SK-N-SH treated with all-trans-retinoic acid at 6 μM for 48 hours (cell line): ENCODE results near the gene SURF1.

ENCODE experiments used
- ARNTL ChIP-seq: fragments of 450-650 bp; formaldehyde crosslinking; IDR thresholded peaks from 2 replicates; pipeline ENCODE4 v1.5.0; 2020; ENCODE audit warnings: low read depth, mild to moderate bottlenecking, moderate library complexity, borderline replicate concordance
- BACH2 ChIP-seq: fragments of 250-450 bp; sonication (Bioruptor Pico); IDR thresholded peaks from 2 replicates; pipeline ENCODE4 v1.9.0; 2021; ENCODE audit warnings: mild to moderate bottlenecking, borderline replicate concordance
- CSDC2 ChIP-seq: fragments of 250-450 bp; sonication (Bioruptor Pico); IDR thresholded peaks from 2 replicates; pipeline ENCODE4 v1.5.0; 2020; ENCODE audit warnings: mild to moderate bottlenecking, moderate library complexity
- ESRRG ChIP-seq: fragments of 250-450 bp; sonication (Bioruptor Pico); IDR thresholded peaks from 2 replicates; pipeline ENCODE4 v1.6.1; 2021; ENCODE audit warnings: mild to moderate bottlenecking
- OSR1 ChIP-seq: fragments of 250-450 bp; sonication (Bioruptor Pico); IDR thresholded peaks from 2 replicates; pipeline ENCODE4 v1.8.0; 2022; ENCODE audit warnings: moderate library complexity, mild to moderate bottlenecking, inconsistent platforms
- POU6F1 ChIP-seq: fragments of 250-450 bp; sonication (Bioruptor Pico); IDR thresholded peaks from 2 replicates; pipeline ENCODE4 v1.8.0; 2021; ENCODE audit warnings: low read depth, mild to moderate bottlenecking, moderate library complexity, borderline replicate concordance
- PPARA ChIP-seq: fragments of 250-450 bp; sonication (Bioruptor Pico); IDR thresholded peaks from 2 replicates; pipeline ENCODE4 v1.5.0; 2020; ENCODE audit warnings: mild to moderate bottlenecking, borderline replicate concordance
- RARB ChIP-seq: fragments of 250-450 bp; sonication (Bioruptor Pico); IDR thresholded peaks from 2 replicates; pipeline ENCODE4 v1.8.0; 2021; ENCODE audit warnings: mild to moderate bottlenecking, moderate library complexity
- TCF4 ChIP-seq: fragments of 250-450 bp; sonication (Bioruptor Pico); IDR thresholded peaks from 2 replicates; pipeline ENCODE4 v1.8.0; 2021; ENCODE audit warnings: mild to moderate bottlenecking, moderate library complexity, borderline replicate concordance
- ZFP3 ChIP-seq: fragments of 250-450 bp; sonication (Bioruptor Pico); IDR thresholded peaks from 2 replicates; pipeline ENCODE4 v1.5.0; 2020; ENCODE audit warnings: mild to moderate bottlenecking, moderate library complexity
- ZNF70 ChIP-seq: fragments of 450-650 bp; formaldehyde crosslinking; IDR thresholded peaks from 2 replicates; pipeline ENCODE4 v1.5.0; 2020; ENCODE audit warnings: mild to moderate bottlenecking, moderate library complexity
- ZNF8 ChIP-seq: fragments of 450-650 bp; formaldehyde crosslinking; IDR thresholded peaks from 2 replicates; pipeline ENCODE4 v1.5.0; 2020; ENCODE audit warnings: mild to moderate bottlenecking, moderate library complexity
- TF ChIP-seq, protein P1 (sequence below): fragments of 250-450 bp; sonication (Bioruptor Pico); IDR thresholded peaks from 2 replicates; pipeline ENCODE4 v1.5.1; 2020; ENCODE audit warnings: low read depth, mild to moderate bottlenecking, moderate library complexity

DNA sequence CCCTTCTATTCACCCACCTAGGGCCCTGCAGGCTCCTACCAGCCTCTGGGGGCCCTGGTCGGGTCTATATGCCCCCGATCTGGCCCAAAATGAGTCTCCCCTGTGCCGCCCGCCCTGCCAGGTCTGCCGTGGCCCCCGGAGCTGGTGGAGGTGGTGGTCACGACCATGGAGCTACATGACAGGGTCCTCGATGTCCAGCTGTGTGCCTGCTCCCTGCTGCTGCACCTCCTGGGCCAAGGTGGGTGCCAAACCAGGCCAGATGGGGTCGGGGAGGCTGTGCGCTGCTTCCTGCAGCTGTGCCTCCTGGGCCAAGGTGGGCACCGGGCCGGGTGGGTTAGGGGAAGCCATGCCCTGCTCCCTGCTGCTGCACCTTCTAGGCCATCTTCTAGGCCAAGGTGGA lies 44.0 kb upstream of the SURF1 start:
- no peak for TF ChIP-seq TCF4 (CRISPR knock-in tag)
- no peak for TF ChIP-seq POU6F1 (CRISPR knock-in tag)
- no peak for TF ChIP-seq PPARA (CRISPR knock-in tag)
- TF ChIP-seq OSR1 (CRISPR knock-in tag) = no peak
- TF ChIP-seq BACH2 (CRISPR knock-in tag) = no peak
- no peak for TF ChIP-seq ZFP3 (CRISPR knock-in tag)
- TF ChIP-seq ESRRG (CRISPR knock-in tag) = no peak
- TF ChIP-seq ARNTL (CRISPR knock-in tag) = no peak
- TF ChIP-seq RARB = no peak
- TF ChIP-seq, protein P1, sequence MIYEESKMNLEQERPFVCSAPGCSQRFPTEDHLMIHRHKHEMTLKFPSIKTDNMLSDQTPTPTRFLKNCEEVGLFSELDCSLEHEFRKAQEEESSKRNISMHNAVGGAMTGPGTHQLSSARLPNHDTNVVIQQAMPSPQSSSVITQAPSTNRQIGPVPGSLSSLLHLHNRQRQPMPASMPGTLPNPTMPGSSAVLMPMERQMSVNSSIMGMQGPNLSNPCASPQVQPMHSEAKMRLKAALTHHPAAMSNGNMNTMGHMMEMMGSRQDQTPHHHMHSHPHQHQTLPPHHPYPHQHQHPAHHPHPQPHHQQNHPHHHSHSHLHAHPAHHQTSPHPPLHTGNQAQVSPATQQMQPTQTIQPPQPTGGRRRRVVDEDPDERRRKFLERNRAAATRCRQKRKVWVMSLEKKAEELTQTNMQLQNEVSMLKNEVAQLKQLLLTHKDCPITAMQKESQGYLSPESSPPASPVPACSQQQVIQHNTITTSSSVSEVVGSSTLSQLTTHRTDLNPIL (CRISPR knock-in tag) = no peak
- TF ChIP-seq ZNF8 (CRISPR knock-in tag) = no peak
- no peak for TF ChIP-seq ZNF70 (CRISPR knock-in tag)
- no peak for TF ChIP-seq CSDC2 (CRISPR knock-in tag)
